Parathyroid adenoma (tissue), 2 donors: ENCODE data around the gene GPBP1L1.

Source experiments
- H2AFZ ChIP-seq: fragments of 300-600 bp; sonication (generic); one replicate; pipeline ENCODE4 v1.7.0; 2017; ENCODE audit warnings: antibody characterized with exemption, mild to moderate bottlenecking
- H3K27ac ChIP-seq: fragments of 300-600 bp; sonication (generic); one replicate; pipeline ENCODE4 v1.7.0; 2017
- H3K27me3 ChIP-seq: fragments of 300-600 bp; sonication (generic); one replicate; pipeline ENCODE4 v1.7.0; 2017; ENCODE audit warnings: low read length; ENCODE audit not compliant: control insufficient read depth, insufficient read depth
- H3K36me3 ChIP-seq: fragments of 300-600 bp; sonication (generic); one replicate; pipeline ENCODE4 v1.7.0; 2017; ENCODE audit warnings: low read length; ENCODE audit not compliant: control insufficient read depth, insufficient read depth
- H3K4me1 ChIP-seq: fragments of 300-600 bp; sonication (generic); one replicate; pipeline ENCODE4 v1.7.0; 2017; ENCODE audit warnings: control low read depth
- H3K4me2 ChIP-seq: fragments of 300-600 bp; sonication (generic); one replicate; pipeline ENCODE4 v1.7.0; 2017; ENCODE audit warnings: low read length
- H3K4me3 ChIP-seq: fragments of 300-600 bp; sonication (generic); one replicate; pipeline ENCODE4 v1.7.0; 2017; ENCODE audit warnings: low read depth, low read length
- H3K79me2 ChIP-seq: fragments of 300-600 bp; sonication (generic); one replicate; pipeline ENCODE4 v1.7.0; 2017; ENCODE audit warnings: control low read depth
- H3K9ac ChIP-seq: fragments of 300-600 bp; sonication (generic); one replicate; pipeline ENCODE4 v1.7.0; 2017; ENCODE audit warnings: mild to moderate bottlenecking
- H3K9me3 ChIP-seq: fragments of 300-600 bp; sonication (generic); one replicate; pipeline ENCODE4 v1.7.0; 2017; ENCODE audit warnings: low read length; ENCODE audit not compliant: control insufficient read depth
- CTCF ChIP-seq: fragments of 300-600 bp; sonication (generic); IDR thresholded peaks from one replicate; pipeline ENCODE4 v1.7.0; 2017; ENCODE audit warnings: antibody characterized with exemption, mild to moderate bottlenecking
- donor health status: primary hyperparathyroidism.

GPBP1L1 gene

GRCh38 chr1:45630429-45630828 lies 55.9 kb downstream of the GPBP1L1 start:
- Histone ChIP-seq H3K4me3 (no peak overlapping the region), H3K4me1 (peaks cover 2% of the 10 kb centered on the region), H3K4me2 (no peak overlapping the region), H2AFZ (no peak overlapping the region), H3K27ac (peak overlapping the region; percentile 19), H3K9ac (no peak overlapping the region), H3K79me2 (no peaks in the 10 kb centered on the region), H3K36me3 (no peaks in the 10 kb centered on the region), H3K9me3 (no peaks in the 10 kb centered on the region), H3K27me3 (no peaks in the 10 kb centered on the region)
- TF ChIP-seq CTCF = no peak

GRCh38 chr1:45629035-45629434 lies 57.3 kb downstream of the GPBP1L1 start:
- no peak overlapping the region for H2AFZ ChIP-seq
- H3K79me2 ChIP-seq = no peaks in the 10 kb centered on the region
- no peaks in the 10 kb centered on the region for H3K27me3 ChIP-seq
- H3K9me3 ChIP-seq = no peaks in the 10 kb centered on the region
- no peak for TF ChIP-seq CTCF
- peaks cover 2% of the 10 kb centered on the region for H3K4me1 ChIP-seq
- no peak overlapping the region for H3K27ac ChIP-seq
- no peak overlapping the region for H3K4me2 ChIP-seq
- no peak overlapping the region for H3K9ac ChIP-seq
- no peaks in the 10 kb centered on the region for H3K36me3 ChIP-seq
- no peak overlapping the region for H3K4me3 ChIP-seq

GRCh38 chr1:45623972-45624371 lies 62.4 kb downstream of the GPBP1L1 start, which contains the start of gene CCDC17:
Gene CCDC17 (minus strand): TSS chr1:45624054. CDS start chr1:45623909, 145 bp downstream.
- no peaks in the 10 kb centered on the region for H3K9me3 ChIP-seq
- no peak within 1 kb of the TSS for H3K4me3 ChIP-seq
- no peak within 1 kb of the TSS for H2AFZ ChIP-seq
- no peaks in the 10 kb centered on the region for H3K36me3 ChIP-seq
- H3K27me3 ChIP-seq = no peaks in the 10 kb centered on the region
- H3K27ac ChIP-seq = no peak within 1 kb of the TSS
- no peak for TF ChIP-seq CTCF
- H3K4me1 ChIP-seq = no peaks in the 10 kb centered on the region
- H3K9ac ChIP-seq = no peak within 1 kb of the TSS
- H3K79me2 ChIP-seq = no peaks in the 10 kb centered on the region
- no peak within 1 kb of the TSS for H3K4me2 ChIP-seq

- no peaks in the 10 kb centered on the region for H3K36me3 ChIP-seq
- H3K27me3 ChIP-seq = no peaks in the 10 kb centered on the region
- no peak overlapping the region for H3K4me3 ChIP-seq
- H3K79me2 ChIP-seq = no peaks in the 10 kb centered on the region
- H2AFZ ChIP-seq = no peak overlapping the region
- H3K27ac ChIP-seq = no peak overlapping the region
- no peak for TF ChIP-seq CTCF
- H3K9me3 ChIP-seq = no peaks in the 10 kb centered on the region
- no peak overlapping the region for H3K4me2 ChIP-seq
- no peaks in the 10 kb centered on the region for H3K4me1 ChIP-seq
- no peak overlapping the region for H3K9ac ChIP-seq
Measured at GRCh38 chr1:45622524-45623394, 63.6 kb downstream of the GPBP1L1 start.
